OCI-LY3 (cell line): ENCODE data around the gene FOSL1.

Experiments used
- CTCF ChIP-seq: fragments of 200-600, 300-600 bp; sonication (generic); IDR thresholded peaks from 2 replicates; pipeline ENCODE4 v1.5.1; 2014; ENCODE audit warnings: antibody characterized with exemption, low read length, low read depth
- EZH2phosphoT487 ChIP-seq: fragments of 200-600 bp; shearing (Covaris generic); IDR thresholded peaks from 2 replicates; pipeline ENCODE4 v1.6.1; 2018; ENCODE audit warnings: antibody characterized with exemption, mixed run types, low read depth

DNA sequence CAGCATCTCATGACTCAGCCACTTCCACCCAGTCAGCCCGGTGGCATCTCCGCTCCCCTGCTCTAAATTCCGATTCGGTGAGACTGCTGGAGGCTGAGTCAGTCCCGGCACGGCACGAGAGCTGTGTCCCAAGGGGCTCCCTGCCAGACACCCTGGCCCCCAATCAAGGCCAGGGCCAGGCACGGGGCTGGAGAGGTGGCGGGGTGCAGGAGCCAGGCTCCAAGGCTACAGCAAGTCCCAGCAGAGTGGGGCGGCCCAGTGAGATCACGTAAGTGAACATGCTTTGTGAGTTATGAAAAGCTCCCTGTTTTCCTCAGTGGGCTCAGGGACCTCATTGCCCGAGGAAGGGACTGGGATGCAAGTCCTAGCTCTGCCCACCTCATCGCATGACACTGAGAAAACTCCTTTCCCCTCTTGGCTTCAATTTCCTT is 15.6 kb upstream of the FOSL1 start:
- no peak for TF ChIP-seq EZH2phosphoT487
- TF ChIP-seq CTCF, result no peak
